ENCODE results near the gene PIAS2.
"Not testable (repeated sequence)": the region's sequence is repeated elsewhere in the genome, so short reads cannot be mapped to it uniquely, and the experiment has no call there.

PIAS2 gene

GRCh38 chr18:46903406-46903805 lies 13.9 kb downstream of the PIAS2 start:
- DNase-seq, result no peak

DNA sequence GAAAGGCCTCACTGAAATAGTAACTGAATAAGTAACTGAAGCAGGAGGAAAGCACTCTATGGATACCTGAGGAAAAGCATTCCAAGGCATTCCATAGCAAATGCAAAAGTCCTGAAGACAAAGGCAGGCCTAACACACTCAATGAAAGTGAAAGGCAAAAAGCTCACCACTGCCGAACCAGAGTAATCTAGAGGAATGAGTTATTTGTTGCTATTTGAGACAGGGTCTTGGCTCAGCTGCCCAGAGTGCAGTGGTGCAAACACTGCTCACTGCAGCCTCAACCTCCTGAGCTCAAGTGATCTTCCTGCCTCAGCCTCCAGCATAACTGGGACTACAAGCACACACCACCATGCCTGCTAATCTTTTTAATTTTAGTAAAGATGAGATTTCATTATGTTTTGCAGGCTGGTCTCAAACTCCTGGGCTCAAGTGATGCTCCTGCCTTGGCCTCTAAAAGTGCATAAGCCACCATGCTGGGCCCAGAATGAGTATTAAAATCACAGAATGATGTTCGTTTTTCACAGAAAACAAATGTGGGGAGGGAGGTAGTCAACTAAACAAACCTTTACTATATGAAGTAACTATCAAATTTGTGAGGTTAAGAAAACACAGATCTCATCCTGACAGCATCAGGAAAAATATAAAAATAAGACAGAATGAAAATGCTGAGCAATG lies 17.9 kb downstream of the PIAS2 start:
- DNase-seq, result no peak

- no peak for DNase-seq
These were observed 23.2 kb downstream of the PIAS2 start for GRCh38 chr18:46894124-46894523.

GRCh38 chr18:46893360-46893759 lies 23.9 kb downstream of the PIAS2 start:
- no peak for DNase-seq

- no peak for DNase-seq
These were observed 24.5 kb downstream of the PIAS2 start for GRCh38 chr18:46892842-46893241.

DNA sequence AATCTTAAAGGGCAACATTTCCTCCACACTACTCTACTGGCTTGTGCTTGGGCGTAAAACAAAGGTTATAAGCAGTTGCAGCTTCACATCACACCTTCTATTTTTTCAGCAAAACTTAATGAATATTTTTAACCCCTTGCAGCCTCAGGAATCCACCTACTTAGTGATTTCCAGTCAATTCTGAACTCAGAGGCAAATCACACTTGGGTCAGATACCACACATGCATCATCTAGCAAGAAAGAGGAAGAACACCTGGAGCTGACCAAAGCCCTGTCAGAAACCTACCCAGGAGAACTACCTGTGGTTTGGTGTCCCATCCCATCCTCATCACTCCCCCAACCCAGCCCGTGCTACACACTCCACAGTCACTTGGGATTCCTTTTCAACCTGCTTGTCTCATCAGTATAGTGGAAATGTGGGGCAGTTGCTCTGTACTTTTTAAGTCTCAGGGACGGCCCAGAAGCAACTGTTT lies 25.5 kb downstream of the PIAS2 start:
- no peak for DNase-seq

GRCh38 chr18:46888965-46889364 lies 28.3 kb downstream of the PIAS2 start:
- no peak for DNase-seq

DNA sequence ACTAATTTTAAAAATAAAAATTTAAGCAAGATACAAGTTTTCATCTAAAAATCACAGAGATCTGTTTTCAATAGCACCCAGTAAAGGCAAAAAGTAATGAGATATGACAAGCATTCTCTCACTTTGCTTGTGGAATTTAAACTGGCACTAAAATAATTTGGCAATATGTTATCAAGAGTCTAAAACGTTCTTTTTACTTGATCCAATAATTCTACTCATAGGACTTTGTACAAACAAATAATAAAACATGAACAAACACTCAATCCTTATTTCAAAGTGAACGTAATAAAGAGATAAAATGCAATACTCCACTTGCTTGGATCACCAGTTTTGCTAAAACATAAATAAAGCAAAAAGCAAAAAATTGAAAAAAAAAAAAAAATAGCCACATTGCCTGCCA lies 30.4 kb downstream of the PIAS2 start:
- no peak for DNase-seq

- DNase-seq, result no peak
These were observed 34.1 kb downstream of the PIAS2 start for GRCh38 chr18:46883180-46883579.

GRCh38 chr18:46877329-46877987 lies 39.8 kb downstream of the PIAS2 start:
- DNase-seq, result no peak

- no peak for DNase-seq
These were observed 49.0 kb downstream of the PIAS2 start for GRCh38 chr18:46868169-46868921.

DNA sequence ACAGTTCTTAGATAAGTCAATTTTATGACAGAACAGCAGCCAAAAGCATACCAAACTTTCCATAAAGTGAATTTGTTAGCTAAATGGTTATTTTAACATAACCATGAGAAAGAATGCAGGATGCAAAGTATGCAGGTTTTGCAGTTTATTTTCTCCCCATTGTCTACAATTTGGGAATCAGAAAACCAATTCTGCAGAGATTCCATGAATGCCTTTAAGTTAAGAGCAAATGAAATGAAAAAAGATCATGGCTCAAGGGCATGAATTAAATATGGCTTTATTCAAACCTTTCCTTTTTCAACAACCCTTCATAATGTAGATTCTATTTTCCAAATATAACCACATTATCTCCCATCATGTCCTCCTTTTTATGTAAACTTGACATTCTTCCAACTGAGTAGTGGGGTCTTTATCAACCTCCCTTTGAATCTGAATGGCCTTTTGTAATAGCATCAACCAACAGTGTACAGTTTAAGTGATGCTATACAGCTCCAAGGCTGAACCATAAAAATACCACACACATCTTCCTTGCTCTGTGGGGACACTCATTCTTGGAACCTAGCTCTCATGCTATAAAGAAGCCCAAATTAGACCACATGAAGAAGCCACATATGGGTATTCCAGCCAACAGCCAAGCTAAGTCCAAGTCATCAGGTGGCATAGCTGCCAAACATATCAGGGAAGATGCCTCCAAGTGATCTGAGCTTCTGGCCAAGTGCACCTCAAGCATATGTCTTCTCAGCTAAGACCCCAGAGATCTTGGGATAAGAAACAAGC lies 49.8 kb downstream of the PIAS2 start:
- DNase-seq, result no peak

- DNase-seq, result no peak
These were observed 50.8 kb downstream of the PIAS2 start for GRCh38 chr18:46866523-46866922.

- not testable (repeated sequence) for DNase-seq
These were observed 52.1 kb downstream of the PIAS2 start for GRCh38 chr18:46865245-46865644.

- no peak for DNase-seq
These were observed 57.5 kb downstream of the PIAS2 start for GRCh38 chr18:46859855-46860254.

DNA sequence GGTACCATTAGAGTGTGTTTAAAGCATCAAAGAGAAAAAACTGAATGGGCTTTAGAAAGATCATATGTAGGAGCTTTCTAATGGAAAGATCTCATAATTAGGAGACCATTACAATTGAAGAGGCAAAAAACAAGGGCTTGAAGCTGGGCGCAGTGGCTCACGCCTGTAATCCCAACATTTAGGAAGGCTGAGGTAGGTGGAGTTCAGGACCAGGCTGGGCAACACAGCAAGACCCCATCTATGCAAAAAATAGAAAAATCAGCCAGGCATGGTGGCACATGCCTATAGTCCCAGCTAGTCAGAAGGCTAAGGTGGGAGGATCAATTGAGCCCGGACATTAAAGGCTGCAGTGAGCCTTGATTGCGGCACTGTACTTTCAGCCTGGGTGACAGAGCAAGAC lies 59.0 kb downstream of the PIAS2 start:
- DNase-seq, result no peak

GRCh38 chr18:46856973-46857372 lies 60.3 kb downstream of the PIAS2 start:
- DNase-seq, result no peak

GRCh38 chr18:46849007-46849406 lies 68.3 kb downstream of the PIAS2 start:
- DNase-seq, result no peak

GRCh38 chr18:46843372-46843771 lies 73.9 kb downstream of the PIAS2 start:
- DNase-seq, result no peak

GRCh38 chr18:46842583-46842982 lies 74.7 kb downstream of the PIAS2 start:
- no peak for DNase-seq

- DNase-seq, result no peak
These were observed 83.4 kb downstream of the PIAS2 start for GRCh38 chr18:46833899-46834298.

GRCh38 chr18:46832849-46833248 lies 84.5 kb downstream of the PIAS2 start:
- DNase-seq, result no peak

GRCh38 chr18:46832422-46832821 lies 84.9 kb downstream of the PIAS2 start:
- not testable (repeated sequence) for DNase-seq

All from bone marrow (tissue), 2 donors.